MCF 10A (cell line): ENCODE results near the gene TAL1. TPM values are rescaled to one million over a fixed set of nuclear protein-coding genes. Genes with fewer than 3 reads are reported as not detected.

Source experiments
- BruUV-seq: library from RNA; stranded (reverse); fragments of 400-500 nt; replicated peaks from 2 replicates; lab custom pipeline; 2021; lab: Mats Ljungman, UMichigan
- CTCF ChIA-PET: fragments of 300-600 bp; sonication (Branson Sonifier 250); formaldehyde crosslinking; extraction: SDS; loops from one replicate; lab custom pipeline; 2021; ENCODE audit warnings: antibody characterized with exemption, inconsistent platforms; lab: Yijun Ruan, JAX
- POLR2A ChIA-PET: fragments of 300-600, 350-650 bp; sonication (Branson Sonifier 250); formaldehyde crosslinking; extraction: SDS; loops from one replicate; lab custom pipeline; 2020; ENCODE audit warnings: antibody characterized with exemption, inconsistent platforms; lab: Yijun Ruan, JAX
- DNase-seq: peaks from one replicate; pipeline ENCODE4 v3.0.0-alpha.2; 2018; ENCODE audit not compliant: unreplicated experiment
- H3K27ac Mint-ChIP-seq: one replicate; pipeline ENCODE4 v1.8.0; 2022; ENCODE audit warnings: mild to moderate bottlenecking, low read depth, mixed read lengths; ENCODE audit not compliant: unreplicated experiment
- H3K27me3 Mint-ChIP-seq: one replicate; pipeline ENCODE4 v1.8.0; 2022; ENCODE audit warnings: mixed read lengths; ENCODE audit not compliant: insufficient read depth, unreplicated experiment
- H3K36me3 Mint-ChIP-seq: one replicate; pipeline ENCODE4 v1.8.0; 2022; ENCODE audit warnings: mild to moderate bottlenecking, moderate library complexity, mixed read lengths; ENCODE audit not compliant: insufficient read depth, unreplicated experiment
- H3K4me1 Mint-ChIP-seq: one replicate; pipeline ENCODE4 v1.8.0; 2022; ENCODE audit warnings: mixed read lengths; ENCODE audit not compliant: insufficient read depth, unreplicated experiment
- H3K4me3 Mint-ChIP-seq: one replicate; pipeline ENCODE4 v1.8.0; 2022; ENCODE audit warnings: mild to moderate bottlenecking, moderate library complexity, mixed read lengths; ENCODE audit not compliant: unreplicated experiment
- H3K9me3 Mint-ChIP-seq: one replicate; pipeline ENCODE4 v1.8.0; 2022; ENCODE audit warnings: mixed read lengths; ENCODE audit not compliant: unreplicated experiment
- CTCF ChIP-seq: fragments of 200-600 bp; IDR thresholded peaks from one replicate; pipeline ENCODE4 v1.8.0; 2022; ENCODE audit warnings: antibody characterized with exemption, mild to moderate bottlenecking; ENCODE audit not compliant: unreplicated experiment
- intact Hi-C: fragments of 100-400 bp; cut with micrococcal nuclease; formaldehyde crosslinking; loops from 2 replicates; pipeline ENCODE4 v1.14.1; 2022
- total RNA-seq: library from RNA; stranded (reverse); gene quantifications from 2 replicates; pipeline ENCODE4 v1.2.3, GENCODE V29; 2022

TAL1 gene
- total RNA-seq, 1 experiment from 2014 or later = not detected

GRCh38 chr1:47229031-47229885, 2.8 kb downstream of the TAL1 start:
- no peak overlapping the region for H3K4me3 Mint-ChIP-seq
- BruUV-seq = no TSS peak
- peaks cover 44% of the 10 kb centered on the region for H3K27me3 Mint-ChIP-seq
- DNase-seq = no peak
- POLR2A ChIA-PET = no interaction called here
- no peak for TF ChIP-seq CTCF
- no peaks in the 10 kb centered on the region for H3K4me1 Mint-ChIP-seq
- H3K9me3 Mint-ChIP-seq = no peaks in the 10 kb centered on the region
- intact Hi-C loops = no loop called here
- no peak overlapping the region for H3K27ac Mint-ChIP-seq
- no peaks in the 10 kb centered on the region for H3K36me3 Mint-ChIP-seq
- CTCF ChIA-PET = interaction anchor here (0.6 to 0.9 kb wide), 3 partner anchors 22 to 50 kb away, joined by 3 to 4 read pairs (median 3); no protein-coding TSS in a partner anchor

GRCh38 chr1:47228644-47229030, 3.4 kb downstream of the TAL1 start:
- no peak for DNase-seq
- no peak overlapping the region for H3K4me3 Mint-ChIP-seq
- intact Hi-C loops = no loop called here
- no peak overlapping the region for H3K27ac Mint-ChIP-seq
- CTCF ChIA-PET = interaction anchor here (0.6 to 0.8 kb wide), 2 partner anchors 22 to 50 kb away, joined by 3 read pairs; no protein-coding TSS in a partner anchor
- BruUV-seq = no TSS peak
- H3K9me3 Mint-ChIP-seq = no peaks in the 10 kb centered on the region
- POLR2A ChIA-PET = no interaction called here
- no peak for TF ChIP-seq CTCF
- no peaks in the 10 kb centered on the region for H3K36me3 Mint-ChIP-seq
- no peaks in the 10 kb centered on the region for H3K4me1 Mint-ChIP-seq
- peaks cover 44% of the 10 kb centered on the region for H3K27me3 Mint-ChIP-seq

- H3K27me3 Mint-ChIP-seq = peaks cover 33% of the 10 kb centered on the region
- H3K4me3 Mint-ChIP-seq = no peak overlapping the region
- ChIA-PET CTCF (interaction anchor here (0.6 to 1.3 kb wide), 5 partner anchors 16 to 63 kb away, joined by 3 to 4 read pairs (median 3); no protein-coding TSS in a partner anchor), POLR2A (no interaction called here)
- no peaks in the 10 kb centered on the region for H3K36me3 Mint-ChIP-seq
- no peaks in the 10 kb centered on the region for H3K9me3 Mint-ChIP-seq
- H3K4me1 Mint-ChIP-seq = no peaks in the 10 kb centered on the region
- no TSS peak for BruUV-seq
- no peak overlapping the region for H3K27ac Mint-ChIP-seq
- TF ChIP-seq CTCF = no peak
- DNase-seq = no peak
- intact Hi-C loops = no loop called here
These were observed 4.4 kb downstream of the TAL1 start for GRCh38 chr1:47227341-47228232.

GRCh38 chr1:47226839-47227215, 5.2 kb downstream of the TAL1 start:
- no peak overlapping the region for H3K27ac Mint-ChIP-seq
- H3K4me3 Mint-ChIP-seq = no peak overlapping the region
- BruUV-seq = no TSS peak
- CTCF ChIA-PET = interaction anchor here (0.6 to 1.3 kb wide), 3 partner anchors 15 to 36 kb away, joined by 3 to 4 read pairs (median 3); no protein-coding TSS in a partner anchor
- no peak for TF ChIP-seq CTCF
- H3K9me3 Mint-ChIP-seq = no peaks in the 10 kb centered on the region
- no peaks in the 10 kb centered on the region for H3K36me3 Mint-ChIP-seq
- POLR2A ChIA-PET = no interaction called here
- intact Hi-C loops = no loop called here
- peaks cover 25% of the 10 kb centered on the region for H3K27me3 Mint-ChIP-seq
- H3K4me1 Mint-ChIP-seq = no peaks in the 10 kb centered on the region
- no peak for DNase-seq
